Heart right ventricle (tissue), 16 donors: ENCODE measurements around the gene ASH1L. TPM values are rescaled to one million over a fixed set of nuclear protein-coding genes. Genes with fewer than 3 reads are reported as not detected.
"Not testable (repeated sequence)": the region's sequence is repeated elsewhere in the genome, so short reads cannot be mapped to it uniquely, and the experiment has no call there.

Source experiments
- ATAC-seq, 8 donors: fragments of 200-7000 bp; cut with Tn5 transposase; one replicate each; pipeline ENCODE4 v1.9.1; 2020; ENCODE audit warnings: mild to moderate bottlenecking in 8 of 8, moderate library complexity in 8 of 8, moderate number of reproducible peaks in 1 of 8
- DNase-seq, 2 donors: peaks; one replicate each; pipeline ENCODE4 v3.0.0-alpha.2; 2020
- H3K27ac ChIP-seq, 10 donors: fragments of 200-600 bp; sonication (generic) in 2 of 10; one replicate each; pipeline versions ENCODE4 v1.5.0 to v1.8.0; 2020 to 2022; ENCODE audit warnings: mild to moderate bottlenecking in 3 of 10
- H3K27me3 ChIP-seq, 7 donors: fragments of 200-600 bp; one replicate each; pipeline ENCODE4 v1.8.0; 2021 to 2022; ENCODE audit warnings: mild to moderate bottlenecking in 2 of 7
- H3K36me3 ChIP-seq, 9 donors: fragments of 200-600 bp; sonication (generic) in 1 of 9; one replicate each; pipeline versions ENCODE4 v1.5.0 to v1.8.0; 2020 to 2022; ENCODE audit warnings: mild to moderate bottlenecking in 2 of 9
- H3K4me1 ChIP-seq, 9 donors: fragments of 200-600 bp; sonication (generic) in 1 of 9; one replicate each; pipeline versions ENCODE4 v1.5.0 to v1.8.0; 2020 to 2022; ENCODE audit warnings: mild to moderate bottlenecking in 4 of 9
- H3K4me3 ChIP-seq, 10 donors: fragments of 200-600 bp; sonication (generic) in 2 of 10; one replicate each; pipeline versions ENCODE4 v1.5.0 to v1.8.0; 2020 to 2022; ENCODE audit warnings: mild to moderate bottlenecking in 7 of 10, moderate library complexity in 2 of 10
- H3K9me3 ChIP-seq, 11 donors: fragments of 200-600 bp in 10 of 11; sonication (generic) in 2 of 11; one replicate each; pipeline versions ENCODE4 v1.5.0 to v1.8.0; 2013 to 2022; ENCODE audit warnings: mild to moderate bottlenecking in 2 of 11, control low read depth in 1 of 11, moderate library complexity in 1 of 11
- WGBS, 2 donors: extraction: QIAGEN DNeasy Blood & Tissue Kit; methylation state at CpG; one replicate each; pipeline ENCODE4 v1.1.7; 2013; ENCODE audit warnings: inconsistent platforms in 1 of 2; 5-methylcytosine and 5-hydroxymethylcytosine counted together
- intact Hi-C, 10 donors: fragments of 100-400 bp; cut with DNase I; formaldehyde crosslinking; loops; one replicate each; pipeline versions ENCODE4 v1.11.1 to v1.14.2; 2022
- polyA plus RNA-seq, 2 donors: library from polyadenylated mRNA; stranded (reverse); fragments of 200-250 nt; gene quantifications; one replicate each; pipeline ENCODE4 v1.2.3, GENCODE V29; 2013
- total RNA-seq, 10 donors: library from RNA; stranded (reverse); fragmentation: NEBNext Ultra II Directional in 3 of 10; extraction: Animal tissue kit (Norgen Biotek cat#: 25700) in 3 of 10; gene quantifications; one replicate each; pipeline versions ENCODE4 v1.2.1 to v1.2.4, GENCODE V29; 2021 to 2023
- TF ChIP-seq, protein P1 (sequence below), 9 donors: fragments of 200-600 bp; sonication (generic) in 2 of 9; IDR thresholded peaks; one replicate each; pipeline versions ENCODE4 v1.5.0 to v1.8.0; 2021 to 2022; ENCODE audit warnings: antibody characterized with exemption in 9 of 9, mild to moderate bottlenecking in 5 of 9, moderate library complexity in 1 of 9
- donor health status: Arrhythmogenic right ventricular cardiomyopathy.
- donor health status: ischemic (EF 13 %, LVEDD 7.1; RV severe dilation, severe dysfunction).
- donor health status: healthy with polysubstance abuse.
- donor health status: DM: no; HTN: yes; CAD: no.
- donor health status: DM: no; HTN: no; CAD: no.
- donor health status: ischemic (EF 25% LVEDD 6.9; RV normal size, moderate dysfunction).
- donor health status: ischemic (EF 25% LVEDD 5.7; RV mildly dilated, moderate dysfunction).
- donor health status: healthy.
- donor health status: DM: yes; HTN: yes; CAD: no.
- donor health status: Ischemic cardiomyopathy.
- donor health status: ischemic (EF 35%, LVEDD 5.7; RV mildly dilated, moderate dysfunction).
- donor health status: nonischemic (EF 11% LVEDD 7.7; RV severe dilation, severe dysfunction).
- donor health status: DM: yes; HTN: yes; CAD: no.
- donor health status: PGD.
- donor health status: ischemic (EF 29% LVEDD 5.4; RV normal size, mild dysfunction).
- donor health status: nonischemic (EF 23%, LVEDD 6.1; RV moderate dilation, normal function).

ASH1L gene
- total and polyA plus RNA-seq, 12 donors: 5.1 to 56.8 (median 47.3) TPM

GRCh38 chr1:155591770-155592169, 29.2 kb upstream of the ASH1L start:
- intact Hi-C loops: loop anchor here in 8 of 10 donors (1.0 to 10.0 kb wide), 13 partner anchors 63 to 387 kb away; partner anchors contain the start of genes THBS3 (in 3 of the 8), MTX1 (in 2 of the 8), ENTREP3 (in 1 of the 8) and RUSC1 (in 1 of the 8)
- Histone ChIP-seq H3K27me3 (no peaks in the 10 kb centered on the region), H3K4me1 (peaks cover 0 to 6% (median 0%) of the 10 kb centered on the region in 9 donors), H3K36me3 (no peaks in the 10 kb centered on the region), H3K27ac (no peak overlapping the region), H3K9me3 (no peaks in the 10 kb centered on the region), H3K4me3 (no peak overlapping the region)
- DNase-seq (peak in 1 of 2 donors; percentile 50), ATAC-seq (peak in 7 of 8 donors; percentile 59 to 81 (median 67))
- TF ChIP-seq, protein P1, sequence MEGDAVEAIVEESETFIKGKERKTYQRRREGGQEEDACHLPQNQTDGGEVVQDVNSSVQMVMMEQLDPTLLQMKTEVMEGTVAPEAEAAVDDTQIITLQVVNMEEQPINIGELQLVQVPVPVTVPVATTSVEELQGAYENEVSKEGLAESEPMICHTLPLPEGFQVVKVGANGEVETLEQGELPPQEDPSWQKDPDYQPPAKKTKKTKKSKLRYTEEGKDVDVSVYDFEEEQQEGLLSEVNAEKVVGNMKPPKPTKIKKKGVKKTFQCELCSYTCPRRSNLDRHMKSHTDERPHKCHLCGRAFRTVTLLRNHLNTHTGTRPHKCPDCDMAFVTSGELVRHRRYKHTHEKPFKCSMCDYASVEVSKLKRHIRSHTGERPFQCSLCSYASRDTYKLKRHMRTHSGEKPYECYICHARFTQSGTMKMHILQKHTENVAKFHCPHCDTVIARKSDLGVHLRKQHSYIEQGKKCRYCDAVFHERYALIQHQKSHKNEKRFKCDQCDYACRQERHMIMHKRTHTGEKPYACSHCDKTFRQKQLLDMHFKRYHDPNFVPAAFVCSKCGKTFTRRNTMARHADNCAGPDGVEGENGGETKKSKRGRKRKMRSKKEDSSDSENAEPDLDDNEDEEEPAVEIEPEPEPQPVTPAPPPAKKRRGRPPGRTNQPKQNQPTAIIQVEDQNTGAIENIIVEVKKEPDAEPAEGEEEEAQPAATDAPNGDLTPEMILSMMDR (IDR thresholded peaks at IDR 0.05): peak in 8 of 9 donors; percentile 20 to 72 (median 65)
- WGBS, 2 donors: 35 to 41% methylated on average over 6 of the region's 6 CpGs

GRCh38 chr1:155590516-155591247, 28.1 kb upstream of the ASH1L start:
- H3K27ac ChIP-seq, H3K36me3 ChIP-seq, H3K4me3 ChIP-seq, H3K4me1 ChIP-seq, DNase-seq, H3K9me3 ChIP-seq, H3K27me3 ChIP-seq: not testable (repeated sequence)
- intact Hi-C loops: loop anchor here in 8 of 10 donors (1.0 to 10.0 kb wide), 12 partner anchors 64 to 386 kb away; partner anchors contain the start of genes MTX1 (in 2 of the 8), THBS3 (in 2 of the 8), ENTREP3 (in 1 of the 8) and RUSC1 (in 1 of the 8)
- WGBS, 2 donors: 90 to 93% methylated on average over 20 of the region's 20 CpGs
- peak in 3 of 8 donors; percentile 31 to 44 (median 35) for ATAC-seq

GRCh38 chr1:155589282-155589681, 26.7 kb upstream of the ASH1L start:
- intact Hi-C loops, H3K4me1 ChIP-seq, H3K27ac ChIP-seq, H3K27me3 ChIP-seq, H3K4me3 ChIP-seq, H3K36me3 ChIP-seq, ATAC-seq, DNase-seq, H3K9me3 ChIP-seq: not testable (repeated sequence)
- WGBS, 2 donors: 90 to 100% methylated on average over 1 to 3 of the region's 3 CpGs

DNA sequence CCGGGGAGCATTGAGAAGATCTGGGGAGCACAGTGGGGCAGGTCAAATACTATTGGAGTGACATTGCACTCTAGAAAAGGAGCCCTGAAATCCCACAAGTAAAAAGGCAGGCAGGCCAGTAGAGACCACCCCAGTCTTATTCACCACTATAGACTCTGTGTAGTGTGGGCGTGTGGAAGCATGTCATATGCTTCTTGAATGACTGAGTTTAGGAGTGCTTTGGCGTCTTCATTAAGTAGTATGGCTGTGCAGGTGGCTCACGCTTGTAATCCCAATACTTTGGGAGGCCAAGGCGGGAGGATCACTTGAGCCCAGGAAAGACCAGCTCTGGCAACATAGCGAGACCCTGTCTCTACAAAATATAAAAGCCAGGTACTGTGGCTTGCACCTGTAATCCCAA, 21.2 kb upstream of the ASH1L start:
- H3K4me3 ChIP-seq, DNase-seq, H3K9me3 ChIP-seq, ATAC-seq, H3K36me3 ChIP-seq, H3K27ac ChIP-seq, H3K27me3 ChIP-seq, H3K4me1 ChIP-seq, intact Hi-C loops: not testable (repeated sequence)
- WGBS, 2 donors: 94 to 98% methylated on average over 5 to 6 of the region's 6 CpGs

DNA sequence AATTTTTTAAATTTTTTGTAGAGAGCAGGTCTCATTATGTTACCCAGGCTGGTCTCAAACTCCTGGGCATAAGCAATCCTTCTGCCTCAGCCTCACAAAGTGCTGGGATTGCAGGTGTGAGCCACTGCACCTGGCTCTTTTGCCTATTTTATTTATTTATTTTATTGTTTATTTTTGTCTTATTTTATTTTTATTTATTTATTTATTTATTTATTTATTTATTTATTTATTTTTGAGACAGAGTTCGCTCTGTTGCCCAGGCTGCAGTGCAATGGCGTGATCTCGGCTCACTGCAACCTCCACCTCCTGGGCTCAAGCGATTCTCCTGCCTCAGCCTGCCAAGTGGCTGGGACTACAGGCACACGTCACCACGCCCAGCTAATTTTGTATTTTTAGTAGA, 13.0 kb upstream of the ASH1L start:
- H3K4me1 ChIP-seq, H3K27me3 ChIP-seq, H3K4me3 ChIP-seq, DNase-seq, H3K9me3 ChIP-seq, ATAC-seq, H3K27ac ChIP-seq, intact Hi-C loops: not testable (repeated sequence)
- 96 to 100% methylated on average over 6 of the region's 6 CpGs for WGBS, 2 donors
- peaks cover 0 to 13% (median 0%) of the 10 kb centered on the region in 9 donors for H3K36me3 ChIP-seq

DNA sequence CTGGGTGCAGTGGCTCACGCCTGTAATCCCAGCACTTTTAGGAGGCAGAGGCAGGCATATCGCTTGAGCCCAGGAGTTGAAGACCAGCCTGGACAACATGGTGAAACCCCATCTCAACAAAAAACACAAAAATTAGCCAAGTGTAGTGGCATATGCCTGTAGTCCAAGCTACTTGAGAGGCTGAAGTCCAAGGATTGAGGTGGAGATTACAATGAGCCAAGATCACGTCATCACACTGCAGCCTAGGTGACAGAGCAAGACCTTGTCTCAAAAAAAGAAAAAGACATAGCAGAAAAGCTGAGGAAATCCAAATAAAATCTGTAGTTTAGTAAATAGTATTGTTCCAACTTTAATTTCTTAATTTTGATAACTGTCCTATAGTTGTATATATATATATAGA, 11.5 kb upstream of the ASH1L start:
- Histone ChIP-seq H3K9me3 (no peaks in the 10 kb centered on the region), H3K36me3 (peaks cover 0 to 21% (median 0%) of the 10 kb centered on the region in 9 donors), H3K4me3 (no peak overlapping the region), H3K4me1 (peaks cover 0 to 11% (median 8%) of the 10 kb centered on the region in 9 donors), H3K27ac (no peak overlapping the region), H3K27me3 (no peaks in the 10 kb centered on the region)
- intact Hi-C loops: no loop called here
- WGBS, 2 donors: 93 to 97% methylated on average over 3 of the region's 3 CpGs
- ATAC-seq (no peak), DNase-seq (no peak)
- TF ChIP-seq, protein P1 (IDR thresholded peaks at IDR 0.05): no peak
